HTERT RPE-1 (cell line): ENCODE results near the gene E2F4.

Experiments used
- in situ Hi-C: fragments of 300-500 bp; cut with MboI; formaldehyde crosslinking; loops from 4 replicates; pipeline ENCODE4 v1.14.3; 2020; ENCODE audit warnings: low sequenced_read_pairs

Gene E2F4

DNA sequence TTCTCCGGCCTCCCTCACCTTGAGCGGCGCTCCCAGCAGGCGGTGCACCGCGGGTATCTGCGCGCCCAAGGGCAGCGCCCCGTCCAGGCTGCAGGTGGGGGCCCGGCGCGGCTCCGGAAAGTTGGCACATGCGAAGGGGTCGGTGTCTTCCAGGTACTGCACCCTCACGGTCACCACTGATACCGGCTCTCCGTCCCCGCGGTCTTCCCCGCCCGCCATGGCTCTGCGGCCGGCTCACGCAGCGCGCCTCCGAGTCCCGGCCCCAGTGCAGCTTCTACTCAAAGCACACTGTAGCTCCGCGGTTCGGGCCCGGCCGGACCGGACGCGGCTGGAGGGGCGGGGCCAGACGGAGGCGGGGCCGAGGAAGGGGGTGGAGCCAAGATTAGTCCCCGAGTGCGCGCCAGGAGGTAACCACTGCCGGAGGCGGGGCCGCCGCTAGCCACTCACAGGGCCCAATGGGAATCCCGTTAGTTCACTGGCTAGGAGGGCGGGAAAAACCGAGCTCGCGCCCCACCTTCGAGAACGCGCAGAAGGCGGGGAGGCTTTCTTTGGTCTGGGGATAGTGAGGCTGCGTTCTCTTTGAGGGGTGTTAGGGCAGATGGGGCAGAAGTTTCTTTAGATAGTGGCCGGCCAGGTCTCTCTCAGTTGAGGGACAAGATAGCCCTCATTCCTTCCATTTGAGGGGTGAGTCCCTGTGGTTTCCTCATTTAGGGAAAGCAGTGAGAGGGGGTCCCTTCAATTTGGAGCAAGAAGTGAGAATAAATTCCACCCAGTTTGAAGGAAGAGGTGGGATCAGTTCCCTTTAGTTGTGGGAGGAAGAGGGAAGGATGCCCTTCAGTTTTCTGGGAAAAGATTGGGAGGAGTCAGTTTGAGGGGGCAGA, 55.5 kb downstream of the E2F4 start, which contains the start of gene FHOD1:
FHOD1 (minus strand) TSS at position 290 of the 881 bp plus-strand sequence; CDS start at position 219, 71 bp downstream.
- in situ Hi-C loops = no loop called here

DNA sequence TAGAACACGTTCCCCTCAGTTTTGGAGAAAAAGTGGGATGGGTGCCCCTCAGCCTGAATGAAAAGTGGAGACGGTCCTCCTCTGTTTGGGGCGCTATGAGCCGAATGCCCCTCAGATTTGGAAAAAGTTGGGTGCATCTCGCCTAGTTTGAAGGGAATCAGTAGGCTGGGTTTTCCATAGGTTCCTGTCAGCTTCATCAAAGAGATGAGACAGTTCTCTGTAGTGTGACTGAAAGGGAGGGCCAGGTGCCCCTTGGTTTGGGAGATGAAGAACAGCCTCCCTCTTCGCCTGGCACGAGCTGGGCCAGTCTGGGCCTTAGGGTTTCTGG, 56.1 kb downstream of the E2F4 start:
- in situ Hi-C loops = no loop called here
